ENCODE data around the gene GLYATL3. TPM values are rescaled to one million over a fixed set of nuclear protein-coding genes. Genes with fewer than 3 reads are reported as not detected.
A peak's percentile ranks its signal among the peaks of the same experiment; 100 is the strongest.

The GLYATL3 gene
- total and polyA plus RNA-seq, 5 donors from 2014 or later = not detected

DNA sequence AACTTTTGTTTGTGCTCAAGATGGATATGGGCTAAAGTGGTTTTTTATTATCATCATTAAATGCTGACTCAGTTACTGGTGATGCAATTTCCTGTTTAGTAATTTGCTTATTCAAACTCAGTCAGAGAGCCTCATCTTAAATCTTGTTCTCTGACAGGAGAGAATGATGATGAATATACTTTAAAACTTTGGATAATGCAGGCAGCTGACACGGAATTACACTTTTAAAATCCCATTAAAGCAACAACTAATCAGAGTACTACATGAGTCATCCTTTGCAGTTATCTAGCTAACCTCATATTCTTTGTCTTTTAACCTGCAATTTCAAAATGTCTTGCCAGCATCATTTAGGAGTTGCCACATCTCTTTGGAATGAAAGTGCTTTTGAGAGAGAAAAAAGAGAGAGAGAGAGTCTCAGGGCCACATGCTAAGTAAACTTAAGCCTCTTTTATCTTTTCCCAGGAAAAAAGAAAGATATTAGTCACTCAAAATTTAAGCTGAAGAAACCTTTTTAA lies 41.5 kb downstream of the GLYATL3 start:
- H3K36me3 Mint-ChIP-seq = no peaks in the 10 kb centered on the region
- ATAC-seq (ENCODE audit: low read depth in 2 of 2) = no peak

DNA sequence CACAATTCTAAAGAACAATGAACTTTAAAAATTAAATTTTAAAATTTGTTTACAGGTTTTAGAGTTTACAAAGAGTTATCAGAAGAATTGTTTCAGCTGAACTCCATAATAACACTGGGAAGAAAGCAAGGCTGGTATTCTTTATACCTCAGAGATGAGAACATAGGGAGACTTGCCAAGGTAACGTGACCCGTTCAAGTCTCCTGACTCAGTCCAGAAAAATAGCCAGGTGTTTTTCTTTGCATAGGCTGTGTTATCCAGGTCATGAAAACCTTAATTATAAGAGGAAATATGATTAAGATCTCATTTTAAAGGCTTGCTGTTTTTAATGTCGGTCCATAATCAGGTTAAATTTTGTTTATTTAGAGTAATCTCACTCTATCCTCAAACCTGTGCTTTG lies 42.2 kb downstream of the GLYATL3 start:
- no peak overlapping the region for H3K27ac ChIP-seq (ENCODE audit: insufficient read depth, low read length, poor library complexity, severe bottlenecking)
- H3K4me1 ChIP-seq (ENCODE audit: control insufficient read depth, insufficient read depth, low read length, poor library complexity, severe bottlenecking) = no peaks in the 10 kb centered on the region
- H3K27me3 ChIP-seq (ENCODE audit: control insufficient read depth, insufficient read depth, low read length) = no peaks in the 10 kb centered on the region
- Mint-ChIP-seq H3K36me3 (no peaks in the 10 kb centered on the region), H3K4me3 (no peak overlapping the region), H3K4me1 (no peaks in the 10 kb centered on the region), H3K27ac (no peak overlapping the region), H3K27me3 (peaks cover 17% of the 10 kb centered on the region), H3K9me3 (no peaks in the 10 kb centered on the region)
- ATAC-seq (ENCODE audit: low read depth in 2 of 2) (no peak), DNase-seq (no peak)
- H3K9me3 ChIP-seq (ENCODE audit: control insufficient read depth in 2 of 2, low read length in 2 of 2) = no peaks in the 10 kb centered on the region
- no peaks in the 10 kb centered on the region for H3K36me3 ChIP-seq (ENCODE audit: control insufficient read depth, insufficient read depth, low read length)
- no peak overlapping the region for H3K4me3 ChIP-seq (ENCODE audit: low read depth, low read length)

More for the DNA sequence above, 41.5 kb downstream of the GLYATL3 start:
- Histone ChIP-seq H3K36me3 (ENCODE audit: control insufficient read depth, insufficient read depth, low read length) (no peaks in the 10 kb centered on the region), H3K9me3 (ENCODE audit: control insufficient read depth in 2 of 2, low read length in 2 of 2) (no peaks in the 10 kb centered on the region), H3K27me3 (ENCODE audit: control insufficient read depth, insufficient read depth, low read length) (no peaks in the 10 kb centered on the region), H3K4me1 (ENCODE audit: control insufficient read depth, insufficient read depth, low read length, poor library complexity, severe bottlenecking) (no peaks in the 10 kb centered on the region), H3K4me3 (ENCODE audit: low read depth, low read length) (no peak overlapping the region), H3K27ac (ENCODE audit: insufficient read depth, low read length, poor library complexity, severe bottlenecking) (no peak overlapping the region)
- Mint-ChIP-seq H3K27me3 (peaks cover 10% of the 10 kb centered on the region), H3K9me3 (no peaks in the 10 kb centered on the region), H3K27ac (no peak overlapping the region), H3K4me3 (no peak overlapping the region), H3K4me1 (no peaks in the 10 kb centered on the region)
- DNase-seq = no peak

DNA sequence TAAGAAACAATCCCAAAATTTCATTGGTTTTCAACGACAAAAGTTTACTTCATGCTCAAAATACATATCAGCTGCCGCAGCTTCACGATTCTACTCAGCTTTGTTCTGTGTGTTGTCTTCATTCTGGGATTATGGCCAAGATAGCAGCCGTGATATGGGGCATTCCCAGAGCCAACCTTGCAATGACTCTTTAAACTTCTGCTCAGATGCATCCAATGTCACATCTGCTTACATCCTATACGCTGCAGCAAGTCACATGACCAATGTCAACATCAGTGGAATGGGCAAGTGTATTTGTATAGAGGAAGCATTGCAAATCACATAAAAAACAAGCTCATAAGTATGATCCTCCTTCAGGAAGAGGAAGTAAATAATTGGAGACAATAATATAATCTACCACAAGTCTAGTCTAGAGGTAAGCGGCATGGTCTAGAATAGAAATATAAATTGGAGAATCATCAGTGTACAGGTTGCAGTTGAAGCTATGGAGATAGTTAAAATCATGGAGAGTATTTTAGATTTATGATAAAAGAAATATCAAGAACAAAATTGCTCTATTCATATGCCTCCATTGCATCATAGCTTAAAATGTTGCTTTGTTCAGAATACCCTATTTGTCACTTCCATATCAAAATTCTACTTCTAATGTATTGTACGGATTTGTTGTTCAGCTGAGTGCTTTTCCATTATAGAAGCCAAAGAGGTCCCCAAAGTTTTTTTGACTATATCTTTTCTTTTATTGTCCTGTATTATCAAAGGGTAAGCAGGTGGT lies 43.5 kb downstream of the GLYATL3 start:
- Histone ChIP-seq H3K9me3 (ENCODE audit: control insufficient read depth in 2 of 2, low read length in 2 of 2) (no peaks in the 10 kb centered on the region), H3K27me3 (ENCODE audit: control insufficient read depth, insufficient read depth, low read length) (no peaks in the 10 kb centered on the region), H3K4me3 (ENCODE audit: low read depth, low read length) (no peak overlapping the region), H3K36me3 (ENCODE audit: control insufficient read depth, insufficient read depth, low read length) (no peaks in the 10 kb centered on the region), H3K4me1 (ENCODE audit: control insufficient read depth, insufficient read depth, low read length, poor library complexity, severe bottlenecking) (no peaks in the 10 kb centered on the region), H3K27ac (ENCODE audit: insufficient read depth, low read length, poor library complexity, severe bottlenecking) (no peak overlapping the region)
- Mint-ChIP-seq H3K27me3 (peaks cover 25% of the 10 kb centered on the region), H3K27ac (no peak overlapping the region), H3K4me3 (no peak overlapping the region), H3K36me3 (no peaks in the 10 kb centered on the region), H3K4me1 (no peaks in the 10 kb centered on the region), H3K9me3 (no peaks in the 10 kb centered on the region)
- DNase-seq = no peak
- ATAC-seq (ENCODE audit: low read depth in 2 of 2) = no peak

DNA sequence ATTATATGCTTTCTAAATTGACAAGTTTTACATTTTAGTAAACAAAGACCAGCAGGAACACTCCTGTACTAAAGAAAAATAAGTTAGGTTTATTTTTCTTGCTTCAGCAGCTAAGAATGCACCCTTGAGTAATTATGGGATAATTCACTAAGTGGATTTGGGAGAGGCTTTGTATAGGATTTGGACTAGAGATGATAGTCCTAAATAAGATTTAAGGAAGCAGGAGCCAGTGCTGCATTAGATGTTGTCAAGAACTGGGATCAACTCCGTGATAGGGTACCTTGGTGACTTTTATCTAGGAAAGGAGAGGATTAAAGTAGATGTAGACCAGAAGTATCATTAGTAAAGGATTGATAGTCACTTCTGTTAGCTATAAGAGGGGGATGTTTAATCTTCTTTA lies 46.6 kb downstream of the GLYATL3 start:
- no peaks in the 10 kb centered on the region for H3K9me3 Mint-ChIP-seq
- no peaks in the 10 kb centered on the region for H3K36me3 Mint-ChIP-seq
- ATAC-seq (ENCODE audit: low read depth in 2 of 2) = no peak
- H3K27me3 Mint-ChIP-seq = peaks cover 48% of the 10 kb centered on the region
- DNase-seq = no peak
- peaks cover 0 to 10% (median 5%) of the 10 kb centered on the region in 4 donors for H3K4me1 Mint-ChIP-seq
- peaks cover 7% of the 10 kb centered on the region for H3K4me1 ChIP-seq (ENCODE audit: control insufficient read depth, insufficient read depth, low read length, poor library complexity, severe bottlenecking)
- no peaks in the 10 kb centered on the region for H3K9me3 ChIP-seq (ENCODE audit: control insufficient read depth in 2 of 2, low read length in 2 of 2)
- no peak overlapping the region for H3K4me3 ChIP-seq (ENCODE audit: low read depth, low read length)
- no peaks in the 10 kb centered on the region for H3K36me3 ChIP-seq (ENCODE audit: control insufficient read depth, insufficient read depth, low read length)
- no peak overlapping the region for H3K27ac ChIP-seq (ENCODE audit: insufficient read depth, low read length, poor library complexity, severe bottlenecking)
- H3K4me3 Mint-ChIP-seq = no peak overlapping the region
- no peak overlapping the region for H3K27ac Mint-ChIP-seq
- peaks cover 9% of the 10 kb centered on the region for H3K27me3 ChIP-seq (ENCODE audit: control insufficient read depth, insufficient read depth, low read length)

DNA sequence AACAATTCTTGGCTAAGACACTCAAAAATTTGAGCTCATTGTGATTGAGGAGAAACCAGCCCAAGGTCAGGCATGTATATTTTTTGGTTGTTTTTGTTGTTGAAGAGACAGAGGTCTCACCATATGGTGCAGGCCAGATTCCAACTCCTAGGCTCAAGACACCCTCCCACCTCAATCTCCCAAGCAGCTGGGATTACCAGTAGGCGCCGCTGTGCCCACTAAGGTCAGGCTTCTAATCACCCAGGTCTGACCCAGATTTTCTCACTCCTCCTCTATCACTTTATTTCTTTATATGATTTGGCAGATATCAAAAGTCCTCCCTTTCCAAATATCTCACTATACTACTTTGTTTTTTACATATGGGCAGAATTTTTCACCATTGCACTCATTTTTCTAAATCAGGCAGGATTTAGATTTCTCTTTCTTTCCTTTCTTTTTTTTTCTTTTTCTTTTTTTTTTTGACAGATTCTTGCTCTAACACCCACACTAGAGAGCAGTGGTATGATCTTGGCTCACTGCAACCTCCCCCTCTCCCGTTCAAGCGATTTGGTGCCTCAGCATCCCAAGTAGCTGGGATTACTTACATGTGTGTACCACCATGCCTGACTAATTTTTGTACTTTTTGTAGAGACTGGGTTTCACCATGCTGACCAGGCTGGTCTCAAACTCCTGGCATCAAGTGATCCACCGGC lies 49.0 kb downstream of the GLYATL3 start:
- H3K4me1 ChIP-seq (ENCODE audit: control insufficient read depth, insufficient read depth, low read length, poor library complexity, severe bottlenecking) = peaks cover 12% of the 10 kb centered on the region
- H3K4me3 ChIP-seq (ENCODE audit: low read depth, low read length) = no peak overlapping the region
- Mint-ChIP-seq H3K27me3 (peaks cover 62% of the 10 kb centered on the region), H3K27ac (no peak overlapping the region), H3K4me1 (peaks cover 0 to 16% (median 11%) of the 10 kb centered on the region in 4 donors), H3K9me3 (peaks cover 0 to 8% (median 0%) of the 10 kb centered on the region in 7 donors), H3K36me3 (no peaks in the 10 kb centered on the region), H3K4me3 (no peak overlapping the region)
- H3K27ac ChIP-seq (ENCODE audit: insufficient read depth, low read length, poor library complexity, severe bottlenecking) = no peak overlapping the region
- ATAC-seq (ENCODE audit: low read depth in 2 of 2) = no peak
- no peaks in the 10 kb centered on the region for H3K9me3 ChIP-seq (ENCODE audit: control insufficient read depth in 2 of 2, low read length in 2 of 2)
- H3K36me3 ChIP-seq (ENCODE audit: control insufficient read depth, insufficient read depth, low read length) = no peaks in the 10 kb centered on the region
- DNase-seq = no peak
- H3K27me3 ChIP-seq (ENCODE audit: control insufficient read depth, insufficient read depth, low read length) = peaks cover 14% of the 10 kb centered on the region

DNA sequence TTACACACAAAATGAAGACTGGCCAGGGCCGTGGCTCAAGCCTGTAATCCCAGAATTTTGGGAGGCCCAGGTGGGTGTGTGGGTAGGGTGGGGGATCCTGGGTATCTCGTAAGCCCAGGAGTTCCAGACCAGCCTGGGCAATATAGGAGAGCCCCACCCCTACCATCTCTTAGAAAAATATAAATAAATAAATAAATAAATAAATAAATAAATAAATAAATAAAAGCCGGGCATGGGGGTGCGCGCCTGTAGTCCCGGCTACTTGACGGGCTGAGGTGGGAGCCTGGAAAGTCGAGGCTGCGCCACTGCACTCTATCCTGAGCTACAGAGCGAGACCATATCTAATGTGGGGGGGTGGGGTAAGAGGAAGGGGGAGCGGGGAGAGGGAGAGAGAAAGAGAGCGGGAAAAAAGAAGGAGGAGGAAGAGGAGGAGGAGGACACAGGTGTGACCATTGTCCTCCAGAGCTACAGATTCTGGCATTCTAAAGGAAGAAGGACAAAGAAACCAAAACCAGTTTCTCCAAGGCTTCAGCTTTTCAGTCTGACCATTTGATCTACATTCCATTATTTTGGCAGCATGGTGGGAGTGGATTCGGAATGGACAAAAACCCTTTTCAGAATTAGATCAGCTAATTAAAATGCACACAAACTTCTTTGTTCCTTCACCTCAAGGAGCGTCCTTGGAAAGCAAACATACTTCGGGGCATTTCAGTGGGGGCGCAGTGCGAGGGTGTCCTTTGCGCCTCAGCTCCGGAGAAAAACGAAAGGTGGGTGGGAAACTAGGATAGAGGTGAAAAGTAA lies 50.2 kb downstream of the GLYATL3 start:
- H3K4me3 ChIP-seq (ENCODE audit: low read depth, low read length) = no peak overlapping the region
- no peaks in the 10 kb centered on the region for H3K36me3 ChIP-seq (ENCODE audit: control insufficient read depth, insufficient read depth, low read length)
- H3K27ac ChIP-seq (ENCODE audit: insufficient read depth, low read length, poor library complexity, severe bottlenecking) = no peak overlapping the region
- DNase-seq (no peak), ATAC-seq (ENCODE audit: low read depth in 2 of 2) (no peak)
- H3K27me3 ChIP-seq (ENCODE audit: control insufficient read depth, insufficient read depth, low read length) = peaks cover 14% of the 10 kb centered on the region
- no peaks in the 10 kb centered on the region for H3K36me3 Mint-ChIP-seq
- peaks cover 0 to 8% (median 0%) of the 10 kb centered on the region in 7 donors for H3K9me3 Mint-ChIP-seq
- peak overlapping the region in 3 of 4 donors; percentile 67 to 71 (median 71) for H3K4me3 Mint-ChIP-seq
- H3K4me1 Mint-ChIP-seq = peaks cover 0 to 16% (median 11%) of the 10 kb centered on the region in 4 donors
- H3K9me3 ChIP-seq (ENCODE audit: control insufficient read depth in 2 of 2, low read length in 2 of 2) = no peaks in the 10 kb centered on the region
- H3K27ac Mint-ChIP-seq = peak overlapping the region in 1 of 3 donors; percentile 76
- peaks cover 62% of the 10 kb centered on the region for H3K27me3 Mint-ChIP-seq
- H3K4me1 ChIP-seq (ENCODE audit: control insufficient read depth, insufficient read depth, low read length, poor library complexity, severe bottlenecking) = peaks cover 12% of the 10 kb centered on the region

DNA sequence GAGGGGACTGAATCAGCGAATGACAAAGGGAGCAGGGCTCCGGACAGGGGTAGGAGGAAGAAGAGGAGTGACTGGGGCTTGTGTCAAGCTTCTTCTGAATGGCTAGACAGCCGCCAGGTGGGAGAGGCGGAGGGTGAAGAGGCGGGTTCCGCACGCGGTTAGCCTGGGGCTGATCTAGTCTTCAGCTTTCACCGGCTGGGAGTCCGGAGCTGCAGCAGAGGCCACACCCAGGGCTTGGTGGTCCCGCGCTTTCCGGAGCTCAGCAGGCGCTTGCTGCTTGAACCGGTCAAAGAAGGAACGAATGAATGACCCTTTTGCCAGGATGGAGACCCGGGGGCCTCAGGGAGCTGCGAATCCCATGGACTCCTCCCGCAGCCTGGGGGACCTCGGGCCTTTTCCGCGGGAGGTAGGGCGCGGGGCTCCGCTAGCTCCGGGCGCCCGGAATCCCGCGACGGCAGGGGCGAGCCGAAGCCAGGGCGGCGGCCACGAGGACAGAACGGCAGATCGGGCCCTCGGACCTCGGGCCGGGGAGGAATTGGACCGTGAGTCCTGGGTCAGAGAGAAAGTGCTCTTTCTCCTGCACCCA lies 50.9 kb downstream of the GLYATL3 start, which contains the start of gene C6orf141:
C6orf141 (plus strand) TSS at position 177 of the 586 bp plus-strand sequence; CDS start at position 302, 125 bp downstream.
- DNase-seq (peak in 1 of 3 donors; percentile 29), ATAC-seq (ENCODE audit: low read depth in 2 of 2) (peak in 1 of 2 donors; percentile 34)
- Mint-ChIP-seq H3K27ac (peak within 1 kb of the TSS in 1 of 3 donors; percentile 76), H3K27me3 (peaks cover 63% of the 10 kb centered on the region), H3K4me3 (peak within 1 kb of the TSS in 3 of 4 donors; percentile 71 to 74 (median 71)), H3K4me1 (peaks cover 0 to 16% (median 11%) of the 10 kb centered on the region in 4 donors), H3K36me3 (no peaks in the 10 kb centered on the region), H3K9me3 (peaks cover 0 to 8% (median 0%) of the 10 kb centered on the region in 7 donors)
- no peak within 1 kb of the TSS for H3K4me3 ChIP-seq (ENCODE audit: low read depth, low read length)
- peaks cover 12% of the 10 kb centered on the region for H3K4me1 ChIP-seq (ENCODE audit: control insufficient read depth, insufficient read depth, low read length, poor library complexity, severe bottlenecking)
- peaks cover 14% of the 10 kb centered on the region for H3K27me3 ChIP-seq (ENCODE audit: control insufficient read depth, insufficient read depth, low read length)
- no peak within 1 kb of the TSS for H3K27ac ChIP-seq (ENCODE audit: insufficient read depth, low read length, poor library complexity, severe bottlenecking)
- H3K9me3 ChIP-seq (ENCODE audit: control insufficient read depth in 2 of 2, low read length in 2 of 2) = no peaks in the 10 kb centered on the region
- H3K36me3 ChIP-seq (ENCODE audit: control insufficient read depth, insufficient read depth, low read length) = no peaks in the 10 kb centered on the region

Data from CD4-positive, CD25-positive, alpha-beta regulatory T cell (primary cell).